PFSK-1 (cell line): Measurements from ENCODE around the gene ITGA11.

Experiments
- POLR2AphosphoS5 ChIP-seq: IDR thresholded peaks from 2 replicates; pipeline ENCODE4 v1.6.1; 2012; ENCODE audit warnings: low read depth, mild to moderate bottlenecking, control low read depth, low read length, moderate library complexity
- TAF1 ChIP-seq: IDR thresholded peaks from 2 replicates; pipeline ENCODE4 v1.6.1; 2012; ENCODE audit warnings: low read length, control low read depth, borderline replicate concordance; ENCODE audit not compliant: insufficient read depth
- TF ChIP-seq, protein P1 (sequence below), 2 experiments: IDR thresholded peaks; 2 replicates each; pipeline versions ENCODE4 v1.6.1 to v1.8.0; 2011 to 2012; ENCODE audit warnings: low read depth in 2 of 2, low read length in 2 of 2, control low read depth in 1 of 2, inconsistent platforms in 1 of 2, mild to moderate bottlenecking in 1 of 2, moderate library complexity in 1 of 2; ENCODE audit not compliant: insufficient read depth in 1 of 2

DNA sequence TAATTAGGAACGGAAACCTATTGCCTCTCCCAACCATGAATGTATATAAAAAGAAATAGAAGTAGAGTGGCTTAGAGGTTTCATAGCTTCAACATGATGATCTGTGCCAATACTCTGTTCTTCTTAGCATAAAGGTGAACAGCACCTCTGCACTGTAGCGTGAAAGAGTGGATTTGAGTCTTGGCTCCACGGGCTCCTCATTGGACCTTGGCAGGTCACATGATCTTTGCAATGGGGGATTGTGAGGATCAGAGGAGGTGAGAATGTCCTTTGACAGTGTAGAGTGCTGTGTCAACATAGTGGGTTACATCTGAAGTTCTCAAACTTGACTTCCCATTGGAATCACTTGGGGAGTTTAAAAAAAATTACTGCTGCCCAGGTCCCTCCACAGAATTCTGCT, 103.0 kb downstream of the ITGA11 start:
- TF ChIP-seq POLR2AphosphoS5 = no peak
- TF ChIP-seq, protein P1, sequence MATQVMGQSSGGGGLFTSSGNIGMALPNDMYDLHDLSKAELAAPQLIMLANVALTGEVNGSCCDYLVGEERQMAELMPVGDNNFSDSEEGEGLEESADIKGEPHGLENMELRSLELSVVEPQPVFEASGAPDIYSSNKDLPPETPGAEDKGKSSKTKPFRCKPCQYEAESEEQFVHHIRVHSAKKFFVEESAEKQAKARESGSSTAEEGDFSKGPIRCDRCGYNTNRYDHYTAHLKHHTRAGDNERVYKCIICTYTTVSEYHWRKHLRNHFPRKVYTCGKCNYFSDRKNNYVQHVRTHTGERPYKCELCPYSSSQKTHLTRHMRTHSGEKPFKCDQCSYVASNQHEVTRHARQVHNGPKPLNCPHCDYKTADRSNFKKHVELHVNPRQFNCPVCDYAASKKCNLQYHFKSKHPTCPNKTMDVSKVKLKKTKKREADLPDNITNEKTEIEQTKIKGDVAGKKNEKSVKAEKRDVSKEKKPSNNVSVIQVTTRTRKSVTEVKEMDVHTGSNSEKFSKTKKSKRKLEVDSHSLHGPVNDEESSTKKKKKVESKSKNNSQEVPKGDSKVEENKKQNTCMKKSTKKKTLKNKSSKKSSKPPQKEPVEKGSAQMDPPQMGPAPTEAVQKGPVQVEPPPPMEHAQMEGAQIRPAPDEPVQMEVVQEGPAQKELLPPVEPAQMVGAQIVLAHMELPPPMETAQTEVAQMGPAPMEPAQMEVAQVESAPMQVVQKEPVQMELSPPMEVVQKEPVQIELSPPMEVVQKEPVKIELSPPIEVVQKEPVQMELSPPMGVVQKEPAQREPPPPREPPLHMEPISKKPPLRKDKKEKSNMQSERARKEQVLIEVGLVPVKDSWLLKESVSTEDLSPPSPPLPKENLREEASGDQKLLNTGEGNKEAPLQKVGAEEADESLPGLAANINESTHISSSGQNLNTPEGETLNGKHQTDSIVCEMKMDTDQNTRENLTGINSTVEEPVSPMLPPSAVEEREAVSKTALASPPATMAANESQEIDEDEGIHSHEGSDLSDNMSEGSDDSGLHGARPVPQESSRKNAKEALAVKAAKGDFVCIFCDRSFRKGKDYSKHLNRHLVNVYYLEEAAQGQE (IDR thresholded peaks at IDR 0.05; ENCODE audit: insufficient read depth in 1 of 2, low read depth in 2 of 2, low read length in 2 of 2) = no peak
- TF ChIP-seq TAF1 = no peak
